ENCODE results near the gene RPP38. TPM values are rescaled to one million over a fixed set of nuclear protein-coding genes. Genes with fewer than 3 reads are reported as not detected.

Gene RPP38
- total and polyA plus RNA-seq, 2 experiments from 2014 or later = 8.0 to 22.1 TPM

GRCh38 chr10:15058689-15059088 is 38.5 kb upstream of the RPP38 start:
- in situ Hi-C loops (cut with MboI) = no loop called here
- no peak for DNase-seq
- Histone ChIP-seq H3K27ac (no peak overlapping the region), H3K4me1 (ENCODE audit: insufficient read depth) (no peaks in the 10 kb centered on the region), H2AFZ (no peak overlapping the region), H3K36me3 (ENCODE audit: low read depth) (no peaks in the 10 kb centered on the region), H3K4me2 (ENCODE audit: unreplicated experiment) (no peak overlapping the region), H3K4me3 (no peak overlapping the region), H3K27me3 (replicated peaks; ENCODE audit: insufficient read depth) (0 out of 2 replicates have a peak, but pooled peaks cover 4% of the 10 kb centered on the region), H3K9me3 (ENCODE audit: low read depth) (no peaks in the 10 kb centered on the region), H3K9me2 (ENCODE audit: insufficient read depth) (no peaks in the 10 kb centered on the region), H4K20me1 (ENCODE audit: insufficient read depth) (no peaks in the 10 kb centered on the region), H3F3A (ENCODE audit: insufficient read depth) (no peaks in the 10 kb centered on the region), H3K9ac (no peak overlapping the region), H3K79me2 (ENCODE audit: insufficient read depth) (no peaks in the 10 kb centered on the region)
- WGBS, 2 experiments (ENCODE audit: low coverage in 1 of 2, low lambda C conversion rate in 2 of 2, missing lambda C conversion rate in 2 of 2) = 4 to 9% methylated on average over 1 of the region's 1 CpG
- no peak for TF ChIP-seq EZH2phosphoT487 (IDR thresholded peaks at IDR 0.05; ENCODE audit: insufficient read depth, low read depth)
- no peak for TF ChIP-seq EZH2 (IDR thresholded peaks at IDR 0.05; ENCODE audit: insufficient read depth, poor library complexity, severe bottlenecking)

- Histone ChIP-seq H3F3A (ENCODE audit: insufficient read depth) (no peaks in the 10 kb centered on the region), H4K20me1 (ENCODE audit: insufficient read depth) (no peaks in the 10 kb centered on the region), H2AFZ (no peak overlapping the region), H3K27me3 (replicated peaks; ENCODE audit: insufficient read depth) (0 out of 2 replicates have a peak, but pooled peaks cover 4% of the 10 kb centered on the region), H3K9me2 (ENCODE audit: insufficient read depth) (no peaks in the 10 kb centered on the region), H3K27ac (no peak overlapping the region), H3K4me2 (ENCODE audit: unreplicated experiment) (no peak overlapping the region), H3K79me2 (ENCODE audit: insufficient read depth) (no peaks in the 10 kb centered on the region), H3K9me3 (ENCODE audit: low read depth) (no peaks in the 10 kb centered on the region), H3K4me3 (no peak overlapping the region), H3K9ac (no peak overlapping the region), H3K36me3 (ENCODE audit: low read depth) (no peaks in the 10 kb centered on the region), H3K4me1 (ENCODE audit: insufficient read depth) (no peaks in the 10 kb centered on the region)
- WGBS, 2 experiments (ENCODE audit: low coverage in 1 of 2, low lambda C conversion rate in 2 of 2, missing lambda C conversion rate in 2 of 2) = 33 to 49% methylated on average over 4 of the region's 4 CpGs
- DNase-seq = no peak
- TF ChIP-seq EZH2phosphoT487 (IDR thresholded peaks at IDR 0.05; ENCODE audit: insufficient read depth, low read depth) (no peak), EZH2 (IDR thresholded peaks at IDR 0.05; ENCODE audit: insufficient read depth, poor library complexity, severe bottlenecking) (no peak)
- in situ Hi-C loops (cut with MboI) = no loop called here
These were observed 37.2 kb upstream of the RPP38 start for GRCh38 chr10:15059914-15060313.

DNA sequence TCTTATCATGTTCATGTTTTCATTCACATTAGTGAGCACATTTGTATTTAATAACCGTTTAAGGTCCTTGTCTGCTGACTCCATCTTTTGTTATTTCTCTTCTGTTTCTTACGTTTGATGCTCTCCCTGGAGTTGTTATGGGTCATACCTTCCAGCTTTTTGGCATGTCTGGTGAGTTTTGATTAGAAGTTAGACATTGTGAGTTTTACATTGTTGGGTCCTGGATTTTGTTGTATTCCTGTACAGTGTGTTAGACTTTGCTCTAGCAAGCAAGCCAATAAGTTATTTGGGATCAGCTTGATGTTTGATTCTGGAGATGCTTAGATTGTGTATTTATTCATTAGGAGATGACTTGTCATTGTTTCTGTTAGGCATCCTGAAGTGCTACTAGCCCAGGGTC is 36.5 kb upstream of the RPP38 start:
- DNase-seq = no peak
- in situ Hi-C loops (cut with MboI) = no loop called here
- 49 to 54% methylated on average over 2 of the region's 2 CpGs for WGBS, 2 experiments (ENCODE audit: low coverage in 1 of 2, low lambda C conversion rate in 2 of 2, missing lambda C conversion rate in 2 of 2)
- TF ChIP-seq EZH2phosphoT487 (IDR thresholded peaks at IDR 0.05; ENCODE audit: insufficient read depth, low read depth) = no peak
- no peak for TF ChIP-seq EZH2 (IDR thresholded peaks at IDR 0.05; ENCODE audit: insufficient read depth, poor library complexity, severe bottlenecking)
- no peak overlapping the region for H3K4me3 ChIP-seq
- no peaks in the 10 kb centered on the region for H3K79me2 ChIP-seq (ENCODE audit: insufficient read depth)
- no peak overlapping the region for H3K9ac ChIP-seq
- H3K27ac ChIP-seq = no peak overlapping the region
- no peaks in the 10 kb centered on the region for H3K9me3 ChIP-seq (ENCODE audit: low read depth)
- no peaks in the 10 kb centered on the region for H3K9me2 ChIP-seq (ENCODE audit: insufficient read depth)
- no peaks in the 10 kb centered on the region for H4K20me1 ChIP-seq (ENCODE audit: insufficient read depth)
- H3K36me3 ChIP-seq (ENCODE audit: low read depth) = no peaks in the 10 kb centered on the region
- no peaks in the 10 kb centered on the region for H3K4me1 ChIP-seq (ENCODE audit: insufficient read depth)
- H3K27me3 ChIP-seq (replicated peaks; ENCODE audit: insufficient read depth) = 0 out of 2 replicates have a peak, but pooled peaks cover 4% of the 10 kb centered on the region
- no peaks in the 10 kb centered on the region for H3F3A ChIP-seq (ENCODE audit: insufficient read depth)
- no peak overlapping the region for H3K4me2 ChIP-seq (ENCODE audit: unreplicated experiment)
- no peak overlapping the region for H2AFZ ChIP-seq

DNA sequence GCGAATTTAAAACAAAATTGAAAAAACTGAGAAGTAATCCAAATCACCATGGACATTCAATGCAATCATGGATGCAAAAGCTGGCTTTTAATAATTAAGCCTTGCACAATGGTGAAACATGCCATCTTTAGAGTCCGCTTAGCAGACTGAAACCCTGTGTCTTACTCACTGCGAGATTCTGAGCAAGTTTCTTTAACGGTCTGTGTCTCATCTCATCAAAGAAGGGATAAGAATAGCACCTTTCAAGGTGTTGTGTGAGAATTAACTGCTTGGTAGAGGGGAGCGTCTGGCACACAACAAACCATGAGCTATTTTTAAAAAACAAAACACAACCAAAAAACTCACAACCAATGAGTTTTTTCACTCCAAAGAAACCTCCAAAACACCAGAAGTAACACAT is 30.0 kb upstream of the RPP38 start:
- WGBS, 2 experiments (ENCODE audit: low coverage in 1 of 2, low lambda C conversion rate in 2 of 2, missing lambda C conversion rate in 2 of 2) = 72 to 76% methylated on average over 5 of the region's 5 CpGs
- no peak overlapping the region for H2AFZ ChIP-seq
- DNase-seq = no peak
- no peaks in the 10 kb centered on the region for H3K9me3 ChIP-seq (ENCODE audit: low read depth)
- H3K9ac ChIP-seq = no peak overlapping the region
- H3K4me2 ChIP-seq (ENCODE audit: unreplicated experiment) = no peak overlapping the region
- no peaks in the 10 kb centered on the region for H3K4me1 ChIP-seq (ENCODE audit: insufficient read depth)
- H3K79me2 ChIP-seq (ENCODE audit: insufficient read depth) = no peaks in the 10 kb centered on the region
- H3K4me3 ChIP-seq = no peak overlapping the region
- TF ChIP-seq EZH2phosphoT487 (IDR thresholded peaks at IDR 0.05; ENCODE audit: insufficient read depth, low read depth) (no peak), EZH2 (IDR thresholded peaks at IDR 0.05; ENCODE audit: insufficient read depth, poor library complexity, severe bottlenecking) (no peak)
- no peaks in the 10 kb centered on the region for H4K20me1 ChIP-seq (ENCODE audit: insufficient read depth)
- H3K36me3 ChIP-seq (ENCODE audit: low read depth) = no peaks in the 10 kb centered on the region
- no peak overlapping the region for H3K27ac ChIP-seq
- H3K27me3 ChIP-seq (replicated peaks; ENCODE audit: insufficient read depth) = no peaks in the 10 kb centered on the region
- no peaks in the 10 kb centered on the region for H3F3A ChIP-seq (ENCODE audit: insufficient read depth)
- in situ Hi-C loops (cut with MboI) = no loop called here
- H3K9me2 ChIP-seq (ENCODE audit: insufficient read depth) = no peaks in the 10 kb centered on the region

DNA sequence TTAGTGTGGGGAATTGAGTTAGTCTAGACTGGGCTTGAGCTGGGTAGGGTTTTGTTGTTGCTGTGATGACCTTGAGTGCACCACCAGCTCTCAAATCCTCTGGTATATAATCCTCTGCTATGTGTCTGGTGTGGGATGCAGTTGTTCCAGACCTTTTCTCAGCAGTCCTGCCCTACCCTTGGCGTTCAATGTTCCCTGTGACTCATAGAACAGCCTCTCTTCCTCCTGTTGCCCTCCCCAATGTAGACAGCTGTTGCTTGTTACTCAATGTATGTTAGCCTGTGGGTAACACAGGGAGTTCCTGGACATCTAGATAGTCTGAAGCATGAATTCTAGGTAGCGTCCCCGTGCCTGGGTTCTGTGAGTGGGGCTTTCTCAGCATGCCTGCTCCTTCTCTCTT is 28.4 kb upstream of the RPP38 start:
- Histone ChIP-seq H3K27me3 (replicated peaks; ENCODE audit: insufficient read depth) (no peaks in the 10 kb centered on the region), H3K27ac (no peak overlapping the region), H3K9ac (no peak overlapping the region), H2AFZ (no peak overlapping the region), H3K36me3 (ENCODE audit: low read depth) (no peaks in the 10 kb centered on the region), H3K79me2 (ENCODE audit: insufficient read depth) (no peaks in the 10 kb centered on the region), H4K20me1 (ENCODE audit: insufficient read depth) (no peaks in the 10 kb centered on the region), H3K4me3 (no peak overlapping the region), H3K4me1 (ENCODE audit: insufficient read depth) (no peaks in the 10 kb centered on the region), H3K9me2 (ENCODE audit: insufficient read depth) (no peaks in the 10 kb centered on the region), H3K9me3 (ENCODE audit: low read depth) (no peaks in the 10 kb centered on the region), H3K4me2 (ENCODE audit: unreplicated experiment) (no peak overlapping the region), H3F3A (ENCODE audit: insufficient read depth) (no peaks in the 10 kb centered on the region)
- in situ Hi-C loops (cut with MboI) = no loop called here
- DNase-seq = peak; percentile 62
- TF ChIP-seq EZH2 (IDR thresholded peaks at IDR 0.05; ENCODE audit: insufficient read depth, poor library complexity, severe bottlenecking) = no peak
- WGBS, 2 experiments (ENCODE audit: low coverage in 1 of 2, low lambda C conversion rate in 2 of 2, missing lambda C conversion rate in 2 of 2) = 21 to 42% methylated on average over 3 of the region's 3 CpGs
